Gastrocnemius medialis (tissue), 4 donors: ENCODE data around the gene ZCCHC18. TPM values are rescaled to one million over a fixed set of nuclear protein-coding genes. Genes with fewer than 3 reads are reported as not detected.

ENCODE experiments used
- ATAC-seq, 2 donors: fragments of 150-250 bp; one replicate each; pipeline ENCODE4 v1.9.1; 2016
- DNase-seq, 2 donors: peaks; one replicate each; pipeline ENCODE4 v3.0.0-alpha.2; 2019
- H3K27ac ChIP-seq, 4 donors: fragments of 200-600 bp; sonication (generic); 1 replicate in 1 of 4; 2 replicates in 3 of 4; pipeline ENCODE4 v1.5.1; 2016 to 2018; ENCODE audit warnings: mild to moderate bottlenecking in 2 of 4, moderate library complexity in 1 of 4
- H3K27me3 ChIP-seq, 3 donors: fragments of 200-600 bp; sonication (generic) in 2 of 3; 1 replicate in 1 of 3; 2 replicates in 2 of 3; pipeline versions ENCODE4 v1.5.1 to v1.6.0; 2016 to 2019; ENCODE audit warnings: mild to moderate bottlenecking in 1 of 3, moderate library complexity in 1 of 3
- H3K36me3 ChIP-seq, 2 donors: fragments of 200-600 bp; sonication (generic) in 1 of 2; one replicate each; pipeline ENCODE4 v1.5.1; 2017 to 2018
- H3K4me1 ChIP-seq, 2 donors: fragments of 200-600 bp; sonication (generic) in 1 of 2; one replicate each; pipeline ENCODE4 v1.5.1; 2016 to 2017; ENCODE audit warnings: mild to moderate bottlenecking in 2 of 2
- H3K4me3 ChIP-seq, 4 donors: fragments of 200-600 bp; sonication (generic) in 3 of 4; 1 replicate in 1 of 4; 2 replicates in 3 of 4; pipeline ENCODE4 v1.5.1; 2016 to 2019; ENCODE audit warnings: mild to moderate bottlenecking in 2 of 4
- H3K9me3 ChIP-seq, 3 donors: fragments of 200-600 bp; sonication (generic) in 2 of 3; 1 replicate in 1 of 3; 2 replicates in 2 of 3; pipeline ENCODE4 v1.5.1; 2016 to 2019
- POLR2A ChIP-seq, 2 donors: fragments of 450-650 bp; IDR thresholded peaks; one replicate each; pipeline ENCODE4 v1.6.1; 2017; ENCODE audit warnings: antibody characterized with exemption in 2 of 2, mild to moderate bottlenecking in 2 of 2, moderate library complexity in 2 of 2
- in situ Hi-C, 4 donors: fragments of 200-750 bp; cut with MboI; loops; one replicate each; pipeline versions ENCODE4 v1.15.0 to v1.8.0; 2017; ENCODE audit warnings: low sequenced_read_pairs in 4 of 4
- intact Hi-C: fragments of 100-400 bp; cut with DNase I; formaldehyde crosslinking; loops from one replicate; pipeline ENCODE4 v1.15.1; 2023; ENCODE audit warnings: low total_unique reads
- total RNA-seq, 4 donors: library from RNA; depleted of rRNA; stranded (reverse); fragments of >200 nt; gene quantifications; one replicate each; pipeline versions ENCODE4 v1.1.0 to v1.2.3, GENCODE V29; 2016
- TF ChIP-seq, protein P1 (sequence below), 5 experiments: fragments of 450-650 bp in 3 of 5; fragments of 200-600 bp in 2 of 5; sonication (generic) in 2 of 5; IDR thresholded peaks in 4 of 5; conservative IDR thresholded peaks in 1 of 5; 1 replicate in 4 of 5; 2 replicates in 1 of 5; pipeline ENCODE4 v1.5.1; 2016 to 2019; ENCODE audit warnings: antibody characterized with exemption in 5 of 5, mild to moderate bottlenecking in 3 of 5, moderate library complexity in 3 of 5

The ZCCHC18 gene
- total RNA-seq, 4 donors from 2014 or later = not detected

GRCh38 chrX:104156630-104157529 is 44.6 kb downstream of the ZCCHC18 start, which contains the start of gene SLC25A53:
SLC25A53 (minus strand) TSS chrX:104157009; CDS start chrX:104105257, 51,752 bp downstream.
- DNase-seq (peak; percentile 66 to 79), ATAC-seq (peak; percentile 94 to 96)
- Histone ChIP-seq H3K4me1 (peaks cover 6 to 11% of the 10 kb centered on the region in 2 donors), H3K9me3 (no peaks in the 10 kb centered on the region), H3K36me3 (no peaks in the 10 kb centered on the region), H3K4me3 (peak within 1 kb of the TSS; percentile 60 to 72 (median 66)), H3K27ac (peak within 1 kb of the TSS; percentile 85 to 94 (median 88)), H3K27me3 (no peaks in the 10 kb centered on the region)
- intact Hi-C loops = loop anchor here (1.0 to 5.0 kb wide), 2 partner anchors 9 to 530 kb away; partner anchors contain the start of genes FAM199X and TCEAL1
- TF ChIP-seq, protein P1, sequence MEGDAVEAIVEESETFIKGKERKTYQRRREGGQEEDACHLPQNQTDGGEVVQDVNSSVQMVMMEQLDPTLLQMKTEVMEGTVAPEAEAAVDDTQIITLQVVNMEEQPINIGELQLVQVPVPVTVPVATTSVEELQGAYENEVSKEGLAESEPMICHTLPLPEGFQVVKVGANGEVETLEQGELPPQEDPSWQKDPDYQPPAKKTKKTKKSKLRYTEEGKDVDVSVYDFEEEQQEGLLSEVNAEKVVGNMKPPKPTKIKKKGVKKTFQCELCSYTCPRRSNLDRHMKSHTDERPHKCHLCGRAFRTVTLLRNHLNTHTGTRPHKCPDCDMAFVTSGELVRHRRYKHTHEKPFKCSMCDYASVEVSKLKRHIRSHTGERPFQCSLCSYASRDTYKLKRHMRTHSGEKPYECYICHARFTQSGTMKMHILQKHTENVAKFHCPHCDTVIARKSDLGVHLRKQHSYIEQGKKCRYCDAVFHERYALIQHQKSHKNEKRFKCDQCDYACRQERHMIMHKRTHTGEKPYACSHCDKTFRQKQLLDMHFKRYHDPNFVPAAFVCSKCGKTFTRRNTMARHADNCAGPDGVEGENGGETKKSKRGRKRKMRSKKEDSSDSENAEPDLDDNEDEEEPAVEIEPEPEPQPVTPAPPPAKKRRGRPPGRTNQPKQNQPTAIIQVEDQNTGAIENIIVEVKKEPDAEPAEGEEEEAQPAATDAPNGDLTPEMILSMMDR (IDR thresholded peaks at IDR 0.05 in 4 of 5, conservative IDR thresholded peaks at IDR 0.05 in 1 of 5) = peak in 1 of 5 experiments; percentile 23
- peak; percentile 31 to 50 for TF ChIP-seq POLR2A (IDR thresholded peaks at IDR 0.05)
- in situ Hi-C loops = loop anchor here in 2 of 4 donors (25.0 kb wide), 1 partner anchor 470 kb away; the partner anchor contains the start of gene MORF4L2 (in 2 of the 2)

Other genes with a start within 250 kb of the ZCCHC18 start
- not detected for gene TMSB15B, start 149.9 kb upstream of the ZCCHC18 start, total RNA-seq
- not detected for gene H2BW1, start 98.8 kb upstream of the ZCCHC18 start, total RNA-seq
- gene H2BW2, start 72.6 kb upstream of the ZCCHC18 start, total RNA-seq = not detected
- gene TMSB15C, start 36.3 kb upstream of the ZCCHC18 start, total RNA-seq = under 1 TPM in 2 of 4 donors, not detected in 2; 0.09 to 0.41 TPM
- gene SLC25A53, start 44.5 kb downstream of the ZCCHC18 start, total RNA-seq = 10 to 100 TPM in 1 of 4 donors, 1 to 10 TPM in 3; 5.2 to 10.0 (median 7.1) TPM
- gene FAM199X, start 53.9 kb downstream of the ZCCHC18 start, total RNA-seq = 10 to 100 TPM; 13.4 to 23.4 (median 17.8) TPM
- not detected for gene ESX1, start 142.4 kb downstream of the ZCCHC18 start, total RNA-seq